Common myeloid progenitor, CD34-positive (primary cell): ENCODE results near the gene ITGB3BP.

Experiments
- CTCF ChIA-PET: fragments of 350-600 bp; sonication (Branson Sonifier 250); formaldehyde crosslinking; loops from one replicate; lab custom pipeline; 2021; ENCODE audit warnings: antibody characterized with exemption; lab: Charles Lee
- POLR2A ChIA-PET: fragments of 350-600 bp; sonication (Branson Sonifier 250); formaldehyde crosslinking; loops from one replicate; lab custom pipeline; 2021; ENCODE audit warnings: antibody characterized with exemption; lab: Charles Lee
- DNase-seq, 3 donors: peaks; one replicate each; pipeline versions ENCODE4 v3.0.0 to v3.0.0-alpha.2; 2013
- H3K27ac ChIP-seq, 2 experiments: 1 replicate in 1 of 2; 2 replicates in 1 of 2; pipeline ENCODE4 v1.7.0; 2013; ENCODE audit warnings: inconsistent platforms in 2 of 2, low read length in 2 of 2, mild to moderate bottlenecking in 2 of 2, low read depth in 1 of 2, moderate library complexity in 1 of 2; ENCODE audit not compliant: severe bottlenecking in 2 of 2, insufficient read depth in 1 of 2, poor library complexity in 1 of 2
- H3K27me3 ChIP-seq, 5 experiments: replicated peaks in 2 of 5; 1 replicate in 3 of 5; 2 replicates in 2 of 5; pipeline versions ENCODE4 v1.6.1 to v1.7.0; 2013; ENCODE audit warnings: low read length in 4 of 5, mild to moderate bottlenecking in 2 of 5, moderate library complexity in 2 of 5, inconsistent platforms in 1 of 5; ENCODE audit not compliant: insufficient read depth in 5 of 5, control insufficient read depth in 4 of 5
- H3K36me3 ChIP-seq, 4 experiments: 1 replicate in 2 of 4; 2 replicates in 2 of 4; pipeline versions ENCODE4 v1.6.1 to v1.7.0; 2013; ENCODE audit warnings: low read length in 3 of 4, control low read depth in 1 of 4, mild to moderate bottlenecking in 1 of 4; ENCODE audit not compliant: control insufficient read depth in 4 of 4, insufficient read depth in 4 of 4
- H3K4me1 ChIP-seq, 4 experiments: 1 replicate in 3 of 4; 2 replicates in 1 of 4; pipeline versions ENCODE4 v1.6.1 to v1.7.1; 2013; ENCODE audit warnings: low read length in 3 of 4, mild to moderate bottlenecking in 3 of 4, control low read depth in 1 of 4, inconsistent platforms in 1 of 4, moderate library complexity in 1 of 4; ENCODE audit not compliant: control insufficient read depth in 4 of 4, insufficient read depth in 4 of 4; ENCODE audit errors: control extremely low read depth in 1 of 4
- H3K4me3 ChIP-seq, 7 experiments: 1 replicate in 4 of 7; 2 replicates in 3 of 7; pipeline versions ENCODE4 v1.5.1 to v1.7.0; 2013; ENCODE audit warnings: mild to moderate bottlenecking in 7 of 7, low read length in 6 of 7, moderate library complexity in 6 of 7, inconsistent platforms in 2 of 7, low read depth in 2 of 7, control low read depth in 1 of 7; ENCODE audit not compliant: insufficient read depth in 4 of 7, control insufficient read depth in 1 of 7; ENCODE audit errors: extremely low read depth in 1 of 7
- H3K9me3 ChIP-seq, 5 experiments: 1 replicate in 4 of 5; 2 replicates in 1 of 5; pipeline versions ENCODE4 v1.6.1 to v1.7.1; 2013; ENCODE audit warnings: low read length in 4 of 5, mild to moderate bottlenecking in 2 of 5, inconsistent platforms in 1 of 5, low read depth in 1 of 5, moderate library complexity in 1 of 5; ENCODE audit not compliant: control insufficient read depth in 4 of 5, insufficient read depth in 2 of 5; ENCODE audit errors: control extremely low read depth in 1 of 5
- WGBS: methylation state at CpG from one replicate; pipeline ENCODE4 v1.1.5; 2013; ENCODE audit not compliant: insufficient coverage; 5-methylcytosine and 5-hydroxymethylcytosine counted together

Gene ITGB3BP

GRCh38 chr1:63413394-63413793, 109.6 kb downstream of the ITGB3BP start:
- H3K27me3 ChIP-seq = no peaks in the 10 kb centered on the region
- no peaks in the 10 kb centered on the region for H3K9me3 ChIP-seq
- ChIA-PET POLR2A (no interaction called here), CTCF (interaction anchor here (1.1 kb wide), 2 partner anchors 26 to 82 kb away, joined by 3 read pairs; no protein-coding TSS in a partner anchor)
- H3K4me3 ChIP-seq = no peak overlapping the region
- peaks cover 5 to 14% (median 9%) of the 10 kb centered on the region in 4 experiments for H3K36me3 ChIP-seq
- no peak for DNase-seq
- no peak overlapping the region for H3K27ac ChIP-seq
- H3K4me1 ChIP-seq = no peaks in the 10 kb centered on the region
- WGBS = no CpG with 5 or more reads among the region's 1 CpG

GRCh38 chr1:63411066-63411465, 112.0 kb downstream of the ITGB3BP start:
- Histone ChIP-seq H3K27me3 (no peaks in the 10 kb centered on the region), H3K4me1 (no peaks in the 10 kb centered on the region), H3K4me3 (no peak overlapping the region), H3K36me3 (peaks cover 5 to 14% (median 10%) of the 10 kb centered on the region in 4 experiments), H3K9me3 (no peaks in the 10 kb centered on the region), H3K27ac (no peak overlapping the region)
- CTCF ChIA-PET = interaction anchor here (0.7 to 1.7 kb wide), 2 partner anchors 13 to 135 kb away, joined by 3 to 5 read pairs; no protein-coding TSS in a partner anchor
- POLR2A ChIA-PET = no interaction called here
- no peak for DNase-seq
- WGBS = no CpG with 5 or more reads among the region's 2 CpGs

GRCh38 chr1:63408331-63408730, 114.7 kb downstream of the ITGB3BP start:
- H3K9me3 ChIP-seq = no peaks in the 10 kb centered on the region
- no peak overlapping the region for H3K27ac ChIP-seq
- no peaks in the 10 kb centered on the region for H3K4me1 ChIP-seq
- ChIA-PET POLR2A (no interaction called here), CTCF (no interaction called here)
- peaks cover 3 to 14% (median 9%) of the 10 kb centered on the region in 4 experiments for H3K36me3 ChIP-seq
- no peaks in the 10 kb centered on the region for H3K27me3 ChIP-seq
- no peak overlapping the region for H3K4me3 ChIP-seq
- DNase-seq = no peak
- 100% methylated on average over 1 of the region's 4 CpGs for WGBS

GRCh38 chr1:63407002-63407401, 116.0 kb downstream of the ITGB3BP start:
- Histone ChIP-seq H3K27ac (no peak overlapping the region), H3K4me1 (no peaks in the 10 kb centered on the region), H3K4me3 (no peak overlapping the region), H3K9me3 (no peaks in the 10 kb centered on the region), H3K36me3 (peaks cover 0 to 11% (median 6%) of the 10 kb centered on the region in 4 experiments), H3K27me3 (no peaks in the 10 kb centered on the region)
- DNase-seq = no peak
- ChIA-PET CTCF (no interaction called here), POLR2A (no interaction called here)

- ChIA-PET CTCF (interaction anchor here (1.6 to 2.5 kb wide), 3 partner anchors 10 to 36 kb away, joined by 4 to 8 read pairs (median 5); no protein-coding TSS in a partner anchor), POLR2A (interaction anchor here (0.6 kb wide), 1 partner anchor 44 kb away, joined by 3 read pairs; no protein-coding TSS in a partner anchor)
- H3K27ac ChIP-seq = no peak overlapping the region
- no peak overlapping the region for H3K4me3 ChIP-seq
- no peaks in the 10 kb centered on the region for H3K27me3 ChIP-seq
- no peaks in the 10 kb centered on the region for H3K4me1 ChIP-seq
- H3K36me3 ChIP-seq = peaks cover 0 to 7% (median 1%) of the 10 kb centered on the region in 4 experiments
- no peak for DNase-seq
- no peaks in the 10 kb centered on the region for H3K9me3 ChIP-seq
Observed at GRCh38 chr1:63405987-63406386, 117.0 kb downstream of the ITGB3BP start.

- H3K4me1 ChIP-seq = no peaks in the 10 kb centered on the region
- no peak for DNase-seq
- no peaks in the 10 kb centered on the region for H3K9me3 ChIP-seq
- H3K4me3 ChIP-seq = no peak overlapping the region
- CTCF ChIA-PET = interaction anchor here (0.6 to 2.5 kb wide), 4 partner anchors 11 to 36 kb away, joined by 3 to 8 read pairs (median 4); no protein-coding TSS in a partner anchor
- POLR2A ChIA-PET = no interaction called here
- H3K27ac ChIP-seq = no peak overlapping the region
- H3K27me3 ChIP-seq = no peaks in the 10 kb centered on the region
- peaks cover 0 to 7% (median 2%) of the 10 kb centered on the region in 4 experiments for H3K36me3 ChIP-seq
Observed at GRCh38 chr1:63405021-63405420, 118.0 kb downstream of the ITGB3BP start.

- POLR2A ChIA-PET = no interaction called here
- no CpG with 5 or more reads among the region's 3 CpGs for WGBS
- H3K4me1 ChIP-seq = no peaks in the 10 kb centered on the region
- no peak overlapping the region for H3K27ac ChIP-seq
- CTCF ChIA-PET = interaction anchor here (2.5 kb wide), 1 partner anchor 12 kb away, joined by 8 read pairs; no protein-coding TSS in a partner anchor
- DNase-seq = peak; percentile 24 to 90 (median 64)
- no peaks in the 10 kb centered on the region for H3K27me3 ChIP-seq
- H3K4me3 ChIP-seq = no peak overlapping the region
- H3K36me3 ChIP-seq = peaks cover 4 to 10% (median 9%) of the 10 kb centered on the region in 4 experiments
- H3K9me3 ChIP-seq = peaks cover 0 to 2% (median 0%) of the 10 kb centered on the region in 5 experiments
Observed at GRCh38 chr1:63403386-63403785, 119.6 kb downstream of the ITGB3BP start.
